ENCODE results near the gene NHLRC4. TPM values are rescaled to one million over a fixed set of nuclear protein-coding genes. Genes with fewer than 3 reads are reported as not detected.
A peak's percentile ranks its signal among the peaks of the same experiment; 100 is the strongest.
"Not testable (repeated sequence)": the region's sequence is repeated elsewhere in the genome, so short reads cannot be mapped to it uniquely, and the experiment has no call there.

The NHLRC4 gene
- total and polyA plus RNA-seq, 7 donors, result 0.06 to 0.39 (median 0.27) TPM; not detected in 1

DNA sequence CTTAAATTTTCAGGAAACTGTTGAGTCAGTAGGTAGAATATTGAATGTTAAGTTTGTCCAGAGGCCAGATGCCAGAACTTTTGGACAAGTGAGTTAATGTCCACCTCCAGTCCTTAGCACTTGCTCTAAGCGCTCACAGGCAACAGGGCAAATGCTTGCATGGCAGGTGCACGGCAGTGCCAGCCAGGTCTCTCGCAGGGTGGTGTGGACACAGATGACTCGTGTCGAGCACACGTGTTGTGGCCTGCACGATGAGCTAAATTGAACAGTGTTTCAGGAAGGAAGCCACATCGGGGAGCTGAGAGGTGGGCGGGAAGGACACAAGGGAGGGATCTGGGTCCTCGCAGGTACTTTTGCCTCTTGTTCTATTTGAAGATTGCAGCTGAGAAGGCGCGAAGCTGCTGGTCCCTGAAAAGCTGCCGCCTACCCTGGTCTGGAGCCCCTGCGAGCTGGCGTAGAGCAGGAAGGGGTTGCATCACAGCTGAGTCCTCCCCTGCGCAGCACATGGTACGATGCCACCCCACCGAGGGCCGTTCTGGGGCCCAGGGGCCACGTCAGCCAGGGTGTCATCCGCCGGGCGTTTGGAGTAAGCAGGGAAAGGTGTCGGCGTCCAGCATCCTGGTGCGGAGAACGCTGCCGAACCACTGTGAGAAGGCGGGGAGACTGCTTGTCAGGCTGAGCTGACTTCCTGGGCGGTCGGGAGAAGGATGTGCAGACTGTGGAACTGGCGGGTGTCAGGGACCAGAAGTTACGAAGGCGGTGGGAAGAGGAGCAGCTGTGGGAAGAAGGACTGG lies 29.3 kb downstream of the NHLRC4 start:
- H3K36me3 ChIP-seq (ENCODE audit: insufficient read depth in 1 of 2, low read depth in 1 of 2), result peaks cover 0 to 17% of the 10 kb centered on the region in 2 donors

DNA sequence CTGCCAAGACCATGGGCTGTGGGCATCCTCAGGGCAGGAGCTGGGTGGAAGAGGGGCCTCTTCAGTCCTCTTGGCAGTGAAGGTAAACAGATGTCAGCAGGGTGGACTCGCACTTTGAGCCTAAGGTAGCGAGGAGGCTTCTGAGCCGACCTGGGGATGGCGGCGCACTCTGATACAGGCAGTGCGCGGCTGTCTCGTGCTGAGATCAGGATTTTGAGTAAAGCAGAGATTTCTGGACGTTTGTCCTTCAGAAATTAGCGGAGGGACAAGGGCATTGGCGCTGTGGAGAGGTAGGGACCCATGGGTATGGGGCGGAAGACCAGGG lies 29.9 kb downstream of the NHLRC4 start:
- no peaks in the 10 kb centered on the region for H3K27me3 ChIP-seq (ENCODE audit: insufficient read depth in 3 of 3, low read length in 2 of 3)
- peak overlapping the region; percentile 95 for H3K27ac ChIP-seq
- TF ChIP-seq, protein P1, sequence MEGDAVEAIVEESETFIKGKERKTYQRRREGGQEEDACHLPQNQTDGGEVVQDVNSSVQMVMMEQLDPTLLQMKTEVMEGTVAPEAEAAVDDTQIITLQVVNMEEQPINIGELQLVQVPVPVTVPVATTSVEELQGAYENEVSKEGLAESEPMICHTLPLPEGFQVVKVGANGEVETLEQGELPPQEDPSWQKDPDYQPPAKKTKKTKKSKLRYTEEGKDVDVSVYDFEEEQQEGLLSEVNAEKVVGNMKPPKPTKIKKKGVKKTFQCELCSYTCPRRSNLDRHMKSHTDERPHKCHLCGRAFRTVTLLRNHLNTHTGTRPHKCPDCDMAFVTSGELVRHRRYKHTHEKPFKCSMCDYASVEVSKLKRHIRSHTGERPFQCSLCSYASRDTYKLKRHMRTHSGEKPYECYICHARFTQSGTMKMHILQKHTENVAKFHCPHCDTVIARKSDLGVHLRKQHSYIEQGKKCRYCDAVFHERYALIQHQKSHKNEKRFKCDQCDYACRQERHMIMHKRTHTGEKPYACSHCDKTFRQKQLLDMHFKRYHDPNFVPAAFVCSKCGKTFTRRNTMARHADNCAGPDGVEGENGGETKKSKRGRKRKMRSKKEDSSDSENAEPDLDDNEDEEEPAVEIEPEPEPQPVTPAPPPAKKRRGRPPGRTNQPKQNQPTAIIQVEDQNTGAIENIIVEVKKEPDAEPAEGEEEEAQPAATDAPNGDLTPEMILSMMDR (IDR thresholded peaks at IDR 0.05), result no peak
- H3K4me1 ChIP-seq, result peaks cover 46% of the 10 kb centered on the region
- intact Hi-C loops (cut with DNase I), result no loop called here
- peaks cover 0 to 17% of the 10 kb centered on the region in 2 donors for H3K36me3 ChIP-seq (ENCODE audit: insufficient read depth in 1 of 2, low read depth in 1 of 2)
- no peak for ATAC-seq
- WGBS, 3 donors, result 92 to 96% (median 94%) methylated on average over 12 of the region's 12 CpGs
- H3K9me3 ChIP-seq, result no peaks in the 10 kb centered on the region
- H3K4me3 ChIP-seq, result no peak overlapping the region
- DNase-seq, result no peak

More for the DNA sequence above, 29.3 kb downstream of the NHLRC4 start:
- DNase-seq (no peak), ATAC-seq (peak in 1 of 4 donors; percentile 16)
- Histone ChIP-seq H3K27ac (peak overlapping the region; percentile 95), H3K4me3 (no peak overlapping the region), H3K4me1 (peaks cover 51% of the 10 kb centered on the region), H3K27me3 (ENCODE audit: insufficient read depth in 3 of 3, low read length in 2 of 3) (no peaks in the 10 kb centered on the region), H3K9me3 (no peaks in the 10 kb centered on the region)
- 80 to 81% (median 80%) methylated on average over 34 of the region's 34 CpGs for WGBS, 3 donors
- intact Hi-C loops (cut with DNase I), result no loop called here
- TF ChIP-seq, protein P1 (IDR thresholded peaks at IDR 0.05), result no peak

DNA sequence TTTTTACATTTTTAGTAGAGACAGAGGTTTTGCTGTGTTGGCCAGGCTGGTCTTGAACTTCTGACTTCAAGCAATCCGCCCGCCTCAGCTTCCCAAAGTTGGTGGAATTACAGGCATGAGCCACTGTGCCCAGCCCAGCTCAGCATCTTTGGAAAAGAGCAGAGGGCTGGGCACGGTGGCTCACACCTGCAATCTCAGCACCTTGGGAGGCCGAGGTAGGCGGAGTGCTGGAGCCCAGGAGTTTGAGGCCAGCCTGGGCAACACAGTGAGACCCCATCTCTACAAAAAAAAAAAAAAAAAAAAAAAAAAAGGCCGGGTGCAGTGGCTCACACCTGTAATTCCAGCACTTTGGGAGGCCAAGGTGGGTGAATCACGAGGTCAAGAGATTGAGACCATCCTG lies 30.9 kb downstream of the NHLRC4 start:
- H3K27me3 ChIP-seq (ENCODE audit: insufficient read depth in 3 of 3, low read length in 2 of 3); DNase-seq; intact Hi-C loops (cut with DNase I); H3K27ac ChIP-seq; H3K4me3 ChIP-seq; ATAC-seq; H3K9me3 ChIP-seq: not testable (repeated sequence)
- 95 to 99% (median 98%) methylated on average over 6 to 7 of the region's 7 CpGs for WGBS, 3 donors
- Histone ChIP-seq H3K36me3 (ENCODE audit: insufficient read depth in 1 of 2, low read depth in 1 of 2) (peaks cover 0 to 17% of the 10 kb centered on the region in 2 donors), H3K4me1 (peaks cover 42% of the 10 kb centered on the region)

DNA sequence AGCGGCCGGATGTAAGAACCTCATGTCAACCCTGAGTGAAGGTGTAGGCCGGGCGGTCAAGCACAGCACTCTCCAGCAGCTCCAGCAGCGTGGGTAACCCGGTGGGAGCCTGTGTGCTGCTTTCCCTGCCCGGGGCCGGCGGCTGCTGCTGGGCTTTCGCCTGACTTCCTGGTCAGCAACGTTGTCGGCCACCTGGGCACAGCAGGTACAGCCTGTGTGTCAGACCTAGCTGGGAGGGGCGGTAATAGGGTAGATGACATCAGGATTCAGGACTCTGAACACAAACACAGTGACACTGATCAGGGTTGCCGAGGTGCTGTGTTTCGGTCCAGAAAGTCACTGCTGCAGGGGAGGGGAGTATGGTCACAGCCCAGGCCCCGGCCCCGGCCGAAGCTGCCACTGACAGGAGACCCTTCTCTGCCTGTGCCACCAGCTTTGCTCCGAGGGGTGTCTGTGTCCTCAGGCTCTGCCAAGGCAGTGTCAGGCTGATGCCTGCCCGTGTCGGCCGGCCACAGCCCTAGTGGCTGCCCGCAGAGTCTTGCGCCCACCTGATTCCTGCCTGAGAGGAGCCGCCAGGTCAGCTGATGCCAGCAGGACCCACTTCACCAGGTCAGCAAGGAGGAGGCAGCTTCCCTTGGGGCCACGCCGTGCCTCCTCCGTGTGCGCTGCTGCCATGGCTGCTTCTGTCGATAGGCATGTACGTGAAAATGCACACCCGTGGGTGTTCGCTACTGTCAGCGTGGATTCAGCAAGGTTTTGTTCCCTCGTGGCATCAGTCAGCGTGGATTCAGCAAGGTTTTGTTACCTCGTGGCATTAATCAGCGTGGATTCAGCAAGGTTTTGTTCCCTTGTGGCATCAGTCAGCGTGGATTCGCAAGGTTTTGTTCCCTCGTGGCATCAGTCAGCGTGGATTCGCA lies 32.3 kb downstream of the NHLRC4 start:
- no peak overlapping the region for H3K4me3 ChIP-seq
- TF ChIP-seq, protein P1 (IDR thresholded peaks at IDR 0.05), result no peak
- ATAC-seq (no peak), DNase-seq (no peak)
- H3K27ac ChIP-seq, result no peak overlapping the region
- peaks cover 0 to 17% of the 10 kb centered on the region in 2 donors for H3K36me3 ChIP-seq (ENCODE audit: insufficient read depth in 1 of 2, low read depth in 1 of 2)
- WGBS, 3 donors, result 94 to 97% (median 95%) methylated on average over 42 to 43 of the region's 43 CpGs
- intact Hi-C loops (cut with DNase I), result no loop called here
- H3K27me3 ChIP-seq (ENCODE audit: insufficient read depth in 3 of 3, low read length in 2 of 3), result no peaks in the 10 kb centered on the region
- peaks cover 32% of the 10 kb centered on the region for H3K4me1 ChIP-seq
- no peaks in the 10 kb centered on the region for H3K9me3 ChIP-seq

DNA sequence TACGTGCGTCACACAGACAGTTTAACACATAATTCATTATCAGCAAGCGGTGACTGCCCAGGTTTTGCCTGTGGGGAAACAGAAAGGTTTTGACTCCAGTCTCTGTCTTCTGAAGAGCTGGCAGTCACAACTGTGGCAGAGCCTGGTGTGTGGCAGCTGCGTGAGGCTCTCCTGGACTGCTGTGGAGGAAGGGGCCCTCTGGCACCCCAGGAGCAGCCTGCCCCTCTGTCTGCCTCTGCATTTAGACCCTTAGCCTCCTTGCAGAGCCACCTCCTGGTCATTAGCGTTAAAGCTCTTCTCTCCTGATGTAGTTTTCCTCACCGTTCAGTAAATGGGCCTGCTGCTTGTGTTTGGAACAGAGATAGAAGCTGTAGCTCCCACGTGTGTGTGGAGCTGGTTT lies 34.0 kb downstream of the NHLRC4 start:
- WGBS, 3 donors, result 54 to 68% (median 58%) methylated on average over 7 of the region's 7 CpGs
- no peak for DNase-seq
- H3K36me3 ChIP-seq (ENCODE audit: insufficient read depth in 1 of 2, low read depth in 1 of 2), result peaks cover 0 to 13% of the 10 kb centered on the region in 2 donors

More for the DNA sequence above, 34.0 kb downstream of the NHLRC4 start:
- no peak for ATAC-seq
- H3K4me1 ChIP-seq, result peaks cover 22% of the 10 kb centered on the region
- TF ChIP-seq, protein P1 (IDR thresholded peaks at IDR 0.05), result no peak
- no peak overlapping the region for H3K27ac ChIP-seq
- H3K27me3 ChIP-seq (ENCODE audit: insufficient read depth in 3 of 3, low read length in 2 of 3), result no peaks in the 10 kb centered on the region
- no peak overlapping the region for H3K4me3 ChIP-seq
- no peaks in the 10 kb centered on the region for H3K9me3 ChIP-seq
- intact Hi-C loops (cut with DNase I), result no loop called here

All from psoas muscle (tissue), 8 donors.